OCI-LY1 (cell line): ENCODE data around the gene ENPP7.
"Not testable (repeated sequence)": the region's sequence is repeated elsewhere in the genome, so short reads cannot be mapped to it uniquely, and the experiment has no call there.

Experiments
- H2AFZ ChIP-seq: fragments of 200-600 bp; sonication (generic), shearing (Covaris generic); 2 replicates; pipeline ENCODE4 v1.6.0; 2014; ENCODE audit warnings: antibody characterized with exemption, mild to moderate bottlenecking, low read length
- H3F3A ChIP-seq: fragments of 200-600 bp; sonication (generic), shearing (Covaris generic); 2 replicates; pipeline ENCODE4 v1.6.0; 2014; ENCODE audit warnings: mild to moderate bottlenecking, antibody characterized with exemption, low read length, moderate library complexity; ENCODE audit not compliant: insufficient read depth
- H3K27ac ChIP-seq: fragments of 200-600 bp; sonication (generic); 2 replicates; pipeline ENCODE4 v1.5.1; 2014; ENCODE audit warnings: low read length, mixed run types, mild to moderate bottlenecking, low read depth; ENCODE audit not compliant: poor library complexity, severe bottlenecking
- H3K27me3 ChIP-seq: fragments of 200-600 bp; sonication (generic); 2 replicates; pipeline ENCODE4 v1.6.0; 2014; ENCODE audit warnings: antibody characterized with exemption, mild to moderate bottlenecking, low read length, moderate library complexity; ENCODE audit not compliant: insufficient read depth
- H3K36me3 ChIP-seq: fragments of 200-600 bp; sonication (generic); 2 replicates; pipeline ENCODE4 v1.6.1; 2014; ENCODE audit warnings: mild to moderate bottlenecking, antibody characterized with exemption, low read length, moderate library complexity, mixed read lengths; ENCODE audit not compliant: insufficient read depth
- H3K4me1 ChIP-seq: fragments of 200-600 bp; sonication (generic); 2 replicates; pipeline ENCODE4 v1.5.1; 2014; ENCODE audit warnings: mild to moderate bottlenecking, low read length, moderate library complexity; ENCODE audit not compliant: insufficient read depth, severe bottlenecking
- H3K4me2 ChIP-seq: fragments of 200-600 bp; sonication (generic), shearing (Covaris generic); 2 replicates; pipeline ENCODE4 v1.6.1; 2014; ENCODE audit warnings: low read length
- H3K4me3 ChIP-seq: fragments of 200-600 bp; sonication (generic); 2 replicates; pipeline ENCODE4 v1.5.1; 2014; ENCODE audit warnings: low read length, low read depth, mild to moderate bottlenecking, mixed read lengths; ENCODE audit not compliant: poor library complexity, severe bottlenecking
- H3K79me2 ChIP-seq: fragments of 200-600 bp; shearing (Covaris generic); 2 replicates; pipeline ENCODE4 v1.6.1; 2016; ENCODE audit warnings: mixed run types, low read length, mixed read lengths; ENCODE audit not compliant: insufficient read depth
- H3K9ac ChIP-seq: fragments of 200-600 bp; sonication (generic), shearing (Covaris generic); 2 replicates; pipeline ENCODE4 v1.6.1; 2014; ENCODE audit warnings: mild to moderate bottlenecking, low read length, mixed read lengths
- H3K9me2 ChIP-seq: fragments of 200-600 bp; sonication (generic), shearing (Covaris generic); 2 replicates; pipeline ENCODE4 v1.6.1; 2014; ENCODE audit warnings: low read depth, mild to moderate bottlenecking, low read length, mixed read lengths
- H3K9me3 ChIP-seq: fragments of 200-600 bp; shearing (Covaris generic); 2 replicates; pipeline ENCODE4 v1.6.1; 2014; ENCODE audit warnings: low read length, mixed read lengths
- H4K20me1 ChIP-seq: fragments of 200-600 bp; sonication (generic), shearing (Covaris generic); 2 replicates; pipeline ENCODE4 v1.6.0; 2016; ENCODE audit warnings: mild to moderate bottlenecking, low read length; ENCODE audit not compliant: insufficient read depth
- CTCF ChIP-seq: fragments of 200-600 bp; sonication (generic), shearing (Covaris generic); IDR thresholded peaks from 2 replicates; pipeline ENCODE4 v1.5.1; 2017; ENCODE audit warnings: mild to moderate bottlenecking, antibody characterized with exemption, low read length, moderate library complexity, mixed read lengths
- EZH2 ChIP-seq: fragments of 200-600 bp; sonication (generic), shearing (Covaris generic); IDR thresholded peaks from 2 replicates; pipeline ENCODE4 v1.8.0; 2017; ENCODE audit warnings: borderline replicate concordance, mixed run types, mild to moderate bottlenecking, antibody characterized with exemption, low read length, moderate library complexity, mixed read lengths

The ENPP7 gene

GRCh38 chr17:79754370-79754769, 23.6 kb downstream of the ENPP7 start:
- Histone ChIP-seq H3K9ac (no peak overlapping the region), H3K27me3 (no peaks in the 10 kb centered on the region; the same call in 1 of the 2 replicates), H3K4me1 (no peaks in the 10 kb centered on the region), H3K9me3 (no peaks in the 10 kb centered on the region), H3K9me2 (no peaks in the 10 kb centered on the region), H4K20me1 (no peaks in the 10 kb centered on the region), H3F3A (no peaks in the 10 kb centered on the region), H3K4me2 (no peak overlapping the region), H3K4me3 (no peak overlapping the region), H2AFZ (no peak overlapping the region), H3K36me3 (no peaks in the 10 kb centered on the region), H3K79me2 (no peaks in the 10 kb centered on the region), H3K27ac (no peak overlapping the region)
- TF ChIP-seq EZH2 (no peak), CTCF (no peak)

- H4K20me1 ChIP-seq, H3K4me1 ChIP-seq, H3K27me3 ChIP-seq, H3K9me2 ChIP-seq, H3K9me3 ChIP-seq, H3K9ac ChIP-seq, H3F3A ChIP-seq, H3K36me3 ChIP-seq, H2AFZ ChIP-seq, H3K79me2 ChIP-seq, H3K4me3 ChIP-seq, H3K27ac ChIP-seq, H3K4me2 ChIP-seq: not testable (repeated sequence)
Measured at GRCh38 chr17:79754903-79755302, 24.2 kb downstream of the ENPP7 start.

- H2AFZ ChIP-seq = no peak overlapping the region
- no peaks in the 10 kb centered on the region for H3K9me2 ChIP-seq
- no peaks in the 10 kb centered on the region for H3K36me3 ChIP-seq
- H3K9me3 ChIP-seq = no peaks in the 10 kb centered on the region
- H3K79me2 ChIP-seq = no peaks in the 10 kb centered on the region
- H3F3A ChIP-seq = no peaks in the 10 kb centered on the region
- H3K4me3 ChIP-seq = no peak overlapping the region
- no peaks in the 10 kb centered on the region for H3K4me1 ChIP-seq
- no peak overlapping the region for H3K9ac ChIP-seq
- H3K27ac ChIP-seq = no peak overlapping the region
- H3K27me3 ChIP-seq = no peaks in the 10 kb centered on the region; the same call in 1 of the 2 replicates
- H4K20me1 ChIP-seq = no peaks in the 10 kb centered on the region
- no peak overlapping the region for H3K4me2 ChIP-seq
- TF ChIP-seq CTCF = no peak
- TF ChIP-seq EZH2 = no peak
Measured at GRCh38 chr17:79755591-79755990, 24.8 kb downstream of the ENPP7 start.

GRCh38 chr17:79757140-79757745, 26.5 kb downstream of the ENPP7 start:
- TF ChIP-seq CTCF = no peak
- TF ChIP-seq EZH2 = no peak
- no peaks in the 10 kb centered on the region for H3K9me2 ChIP-seq
- H3K4me3 ChIP-seq = no peak overlapping the region
- H4K20me1 ChIP-seq = no peaks in the 10 kb centered on the region
- no peaks in the 10 kb centered on the region for H3K9me3 ChIP-seq
- no peak overlapping the region for H3K27ac ChIP-seq
- H2AFZ ChIP-seq = no peak overlapping the region
- no peak overlapping the region for H3K4me2 ChIP-seq
- H3K36me3 ChIP-seq = no peaks in the 10 kb centered on the region
- no peaks in the 10 kb centered on the region for H3F3A ChIP-seq
- H3K9ac ChIP-seq = no peak overlapping the region
- H3K4me1 ChIP-seq = no peaks in the 10 kb centered on the region
- no peaks in the 10 kb centered on the region for H3K27me3 ChIP-seq
- H3K79me2 ChIP-seq = no peaks in the 10 kb centered on the region
